ENCODE measurements around the gene PYGB.

Gene PYGB

GRCh38 chr20:25283221-25283951 is 35.5 kb downstream of the PYGB start:
- no peak for DNase-seq (ENCODE audit: low read depth)

GRCh38 chr20:25284131-25284601 is 36.3 kb downstream of the PYGB start:
- DNase-seq (ENCODE audit: low read depth): no peak

GRCh38 chr20:25285091-25285647 is 37.3 kb downstream of the PYGB start:
- no peak for DNase-seq (ENCODE audit: low read depth)

GRCh38 chr20:25285856-25286798 is 38.2 kb downstream of the PYGB start:
- no peak for DNase-seq (ENCODE audit: low read depth)

GRCh38 chr20:25286917-25287316 is 39.0 kb downstream of the PYGB start:
- no peak for DNase-seq (ENCODE audit: low read depth)

GRCh38 chr20:25287631-25288290 is 39.9 kb downstream of the PYGB start:
- DNase-seq (ENCODE audit: low read depth): no peak

- DNase-seq (ENCODE audit: low read depth): no peak
These were observed 40.7 kb downstream of the PYGB start for GRCh38 chr20:25288291-25289181.

GRCh38 chr20:25289886-25290597 is 42.2 kb downstream of the PYGB start:
- no peak for DNase-seq (ENCODE audit: low read depth)

GRCh38 chr20:25290646-25291431 is 43.0 kb downstream of the PYGB start:
- DNase-seq (ENCODE audit: low read depth): no peak

GRCh38 chr20:25291432-25292133 is 43.7 kb downstream of the PYGB start:
- DNase-seq (ENCODE audit: low read depth): no peak

- DNase-seq (ENCODE audit: low read depth): no peak
These were observed 44.4 kb downstream of the PYGB start for GRCh38 chr20:25292176-25292891.

GRCh38 chr20:25293507-25293906 is 45.6 kb downstream of the PYGB start:
- DNase-seq (ENCODE audit: low read depth): no peak

- DNase-seq (ENCODE audit: low read depth): no peak
These were observed 46.1 kb downstream of the PYGB start for GRCh38 chr20:25293910-25294458.

- DNase-seq (ENCODE audit: low read depth): peak; percentile 55
These were observed 46.8 kb downstream of the PYGB start for GRCh38 chr20:25294459-25295385.

GRCh38 chr20:25295386-25296093 is 47.7 kb downstream of the PYGB start:
- no peak for DNase-seq (ENCODE audit: low read depth)
